ENCODE data around the gene BTBD10.
"Not testable (repeated sequence)": the region's sequence is repeated elsewhere in the genome, so short reads cannot be mapped to it uniquely, and the experiment has no call there.

BTBD10 gene

DNA sequence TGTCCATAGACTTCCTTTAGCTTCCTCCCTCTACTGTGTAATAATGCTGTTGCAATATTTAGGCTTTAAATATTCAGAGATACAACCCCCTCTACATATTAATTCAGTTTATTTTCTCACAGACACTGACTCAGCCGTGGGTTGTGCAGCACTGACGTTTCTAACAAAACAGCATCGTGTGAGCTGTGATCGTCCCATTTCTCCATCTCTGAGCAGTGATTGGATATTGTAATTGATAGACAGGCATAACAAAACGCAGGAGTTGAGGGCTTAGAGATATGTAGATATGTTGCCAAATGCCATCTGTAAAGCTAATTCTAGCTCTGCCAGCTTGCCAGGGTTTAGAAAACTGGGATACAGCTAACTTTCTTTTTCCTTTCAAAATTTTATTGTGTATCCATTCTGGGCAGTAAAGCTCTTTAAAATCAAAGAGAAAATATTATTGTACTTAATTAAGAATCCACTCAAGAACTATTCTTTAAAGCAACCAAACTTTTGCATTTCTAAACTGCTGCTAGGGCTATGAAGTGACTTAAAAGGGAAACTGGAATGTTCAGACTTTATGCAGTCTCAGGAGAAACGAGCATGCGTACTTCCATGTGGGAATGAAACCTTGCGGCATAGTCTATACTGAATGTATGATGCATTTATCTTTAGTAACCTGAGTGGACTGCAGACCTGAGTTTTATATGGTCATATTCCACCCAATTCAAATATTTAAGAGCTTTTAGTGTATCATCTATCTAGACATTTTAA, 22.7 kb downstream of the BTBD10 start:
- peak; percentile 91 for DNase-seq (ENCODE audit: low read depth)

DNA sequence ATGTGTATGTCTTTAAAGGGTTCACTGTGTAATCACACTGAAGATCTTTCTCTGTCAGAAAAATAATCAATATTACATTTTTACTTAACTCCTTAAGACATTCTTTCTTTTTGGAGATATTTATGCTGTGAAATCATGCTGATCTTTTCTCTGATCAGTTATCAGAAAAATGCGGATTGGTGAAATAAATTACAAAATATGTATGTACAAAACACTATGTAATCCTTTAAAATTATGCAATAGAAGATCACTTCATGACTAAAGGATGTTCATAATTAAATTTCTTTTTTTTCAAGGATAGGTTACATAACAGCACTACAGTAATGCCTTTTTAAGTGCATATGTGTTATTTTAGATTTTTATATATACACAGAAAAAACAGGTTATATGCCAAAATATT, 24.7 kb downstream of the BTBD10 start:
- no peak for DNase-seq (ENCODE audit: low read depth)

DNA sequence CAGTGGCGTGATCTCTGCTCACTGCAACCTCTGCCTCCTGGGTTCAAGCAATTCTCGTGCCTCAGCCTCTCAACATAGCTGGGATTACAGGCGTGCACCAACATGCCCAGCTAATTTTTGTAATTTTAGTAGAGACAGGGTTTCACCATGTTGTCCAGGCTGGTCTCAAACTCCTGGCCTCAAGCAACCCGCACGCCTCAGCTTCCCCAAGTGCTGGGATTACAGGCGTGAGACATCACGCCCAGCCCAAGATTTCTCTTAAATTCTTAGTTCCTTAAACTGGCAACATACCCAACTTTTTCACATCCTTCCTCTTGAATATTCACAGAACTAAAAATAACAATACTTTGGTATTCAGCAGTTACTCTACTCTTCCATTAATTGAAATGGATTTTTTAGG, 26.2 kb downstream of the BTBD10 start:
- not testable (repeated sequence) for DNase-seq (ENCODE audit: low read depth)

DNA sequence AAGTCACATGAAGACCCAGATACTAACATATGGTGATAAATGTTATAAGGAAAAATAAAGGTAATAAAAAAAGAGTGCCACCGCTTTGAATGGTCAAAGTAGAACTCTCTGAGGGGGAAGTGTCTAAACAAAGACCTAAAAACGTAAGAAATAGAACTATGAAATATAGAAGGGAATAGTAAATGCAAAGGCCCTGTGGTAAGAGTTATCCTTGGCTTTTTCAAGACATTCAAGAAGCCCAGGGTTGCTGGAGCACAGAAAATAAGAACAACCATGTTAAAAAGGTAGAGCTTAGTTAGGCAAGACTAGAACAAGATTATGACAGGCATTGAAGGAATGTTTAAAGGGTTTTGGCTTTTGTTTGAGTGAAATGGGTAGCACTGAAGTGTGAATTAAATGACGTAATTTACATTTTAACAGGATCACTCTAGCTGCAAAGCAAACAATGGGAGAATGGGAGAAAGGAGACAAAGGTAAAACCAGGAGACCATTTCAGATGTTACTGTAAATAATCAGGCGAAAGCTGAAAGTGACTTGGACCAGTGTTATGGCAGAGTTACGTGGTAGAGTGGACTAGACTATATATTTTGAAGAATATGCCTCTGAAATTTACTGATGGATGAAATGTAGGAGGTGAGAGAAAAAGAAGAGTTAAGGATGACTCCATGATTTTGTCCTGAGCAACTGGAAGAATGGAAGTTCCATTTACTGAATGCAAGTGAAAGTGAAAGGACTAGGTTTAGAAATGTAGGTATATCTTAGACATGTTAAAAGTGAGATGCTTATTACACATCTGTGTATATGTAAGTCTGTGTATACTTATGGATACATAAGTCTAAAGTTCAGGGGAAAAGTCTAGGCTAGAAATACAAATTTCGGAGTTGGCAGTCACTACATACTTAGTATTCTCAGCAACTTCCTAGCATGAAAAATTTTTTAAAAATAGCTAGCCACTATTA, 28.5 kb downstream of the BTBD10 start:
- no peak for DNase-seq (ENCODE audit: low read depth)

DNA sequence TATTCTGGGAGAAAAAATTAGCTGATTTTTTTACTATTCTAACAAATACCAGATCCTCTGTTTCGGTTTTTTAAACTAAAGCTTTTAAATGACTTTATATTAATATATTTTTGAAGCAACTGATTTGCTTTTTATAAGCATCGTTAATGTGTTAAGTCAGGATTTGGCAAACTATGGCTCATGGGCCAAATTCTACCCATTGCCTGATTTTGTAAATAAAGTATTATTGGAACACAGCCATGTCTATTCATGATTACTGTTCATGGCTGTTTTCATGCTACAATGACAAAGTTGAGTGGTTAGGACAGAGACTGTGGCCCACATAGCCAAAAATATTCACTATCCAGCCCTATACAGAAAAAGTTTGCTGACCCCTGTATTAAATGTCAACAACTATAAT, 29.6 kb downstream of the BTBD10 start:
- DNase-seq (ENCODE audit: low read depth): no peak

DNA sequence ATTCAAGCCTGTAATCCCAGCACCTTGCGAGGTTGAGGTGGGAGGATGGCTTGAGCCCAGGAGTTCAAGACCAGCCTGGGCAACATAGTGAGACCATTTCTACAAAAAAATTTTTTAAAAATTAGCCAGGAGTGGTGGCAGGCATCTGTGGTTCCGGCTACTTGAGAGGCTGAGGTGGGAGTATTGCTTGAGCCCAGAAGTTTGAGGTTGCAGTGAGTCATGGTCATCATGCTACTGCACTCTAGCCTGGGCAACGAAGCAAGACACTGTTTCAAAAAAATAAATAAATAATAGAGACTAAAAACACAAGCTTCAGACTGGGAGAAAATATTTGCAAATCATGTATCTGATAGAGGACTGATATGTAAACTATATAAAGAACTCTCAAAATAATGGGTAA, 33.2 kb downstream of the BTBD10 start:
- no peak for DNase-seq (ENCODE audit: low read depth)

DNA sequence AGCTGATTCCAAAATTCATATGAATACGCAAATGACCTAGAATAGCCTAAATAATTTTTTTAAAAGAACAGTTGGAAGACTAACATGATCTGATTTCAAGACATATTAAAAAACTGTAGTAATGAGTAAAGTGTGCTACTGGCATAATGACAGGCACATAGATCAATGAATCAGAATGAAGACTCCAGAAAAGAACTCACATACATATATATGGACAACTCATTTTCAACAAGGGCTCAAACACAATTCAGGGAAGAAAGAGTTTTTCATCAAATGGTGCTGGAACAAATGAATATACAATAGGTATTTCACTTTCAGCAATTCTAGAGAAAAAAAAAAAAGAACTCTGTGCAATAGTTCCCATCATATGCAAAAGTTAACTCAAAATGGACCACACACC, 33.7 kb downstream of the BTBD10 start:
- DNase-seq (ENCODE audit: low read depth): no peak

DNA sequence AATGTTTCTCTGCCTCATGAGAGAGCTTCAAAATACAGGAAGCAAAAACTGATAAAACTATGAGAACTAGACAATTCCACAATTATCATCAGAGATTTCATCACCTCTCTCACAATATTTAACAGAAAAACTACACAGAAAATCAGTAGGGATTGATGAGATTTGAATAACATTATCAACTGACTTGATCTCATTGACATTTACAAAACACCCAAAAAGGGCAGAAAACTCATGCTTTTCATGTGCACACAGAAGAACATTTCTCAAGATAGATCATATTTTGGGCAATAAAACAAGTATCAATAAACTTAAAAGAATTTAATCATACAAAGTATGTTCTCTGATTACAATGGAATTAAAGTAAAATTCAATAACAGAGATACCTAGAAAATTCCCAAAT, 35.6 kb downstream of the BTBD10 start:
- no peak for DNase-seq (ENCODE audit: low read depth)

DNA sequence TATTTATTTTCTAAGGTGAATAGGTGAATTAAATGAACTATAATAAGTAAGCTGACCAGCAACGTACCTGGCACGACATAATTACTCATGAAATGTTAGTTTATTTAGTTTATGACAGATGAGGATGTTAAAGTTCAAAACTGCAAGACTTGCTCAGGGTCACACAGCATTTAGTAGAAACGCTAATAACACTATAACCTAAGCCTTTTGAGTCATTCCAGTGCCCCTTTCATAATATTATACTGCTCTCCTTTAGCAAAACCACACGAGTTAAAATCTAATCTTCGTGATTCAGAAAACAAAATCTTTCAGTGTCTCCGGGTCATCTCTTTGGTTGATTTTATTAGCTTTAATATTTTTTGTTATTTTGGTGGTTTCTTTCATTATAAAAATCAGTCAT, 39.6 kb downstream of the BTBD10 start:
- no peak for DNase-seq (ENCODE audit: low read depth)

DNA sequence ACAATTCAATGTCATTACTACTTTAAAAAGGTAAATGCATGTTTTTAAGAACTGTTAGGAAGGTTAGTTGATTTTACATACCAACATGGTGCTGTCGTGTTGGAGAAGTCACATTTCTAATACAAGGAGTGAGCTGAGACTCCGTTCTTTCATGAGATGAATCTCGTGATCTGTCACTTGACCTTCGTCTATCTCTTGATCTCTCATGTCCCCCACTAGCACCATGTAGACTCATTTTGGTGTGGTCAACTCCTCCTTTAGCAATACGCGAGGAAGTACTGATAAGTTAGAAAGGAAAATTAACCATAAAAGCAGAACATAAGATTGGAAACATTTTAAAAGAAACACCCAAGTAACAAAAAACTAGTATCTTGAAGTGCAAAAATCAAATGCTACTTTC, 41.5 kb downstream of the BTBD10 start:
- no peak for DNase-seq (ENCODE audit: low read depth)

DNA sequence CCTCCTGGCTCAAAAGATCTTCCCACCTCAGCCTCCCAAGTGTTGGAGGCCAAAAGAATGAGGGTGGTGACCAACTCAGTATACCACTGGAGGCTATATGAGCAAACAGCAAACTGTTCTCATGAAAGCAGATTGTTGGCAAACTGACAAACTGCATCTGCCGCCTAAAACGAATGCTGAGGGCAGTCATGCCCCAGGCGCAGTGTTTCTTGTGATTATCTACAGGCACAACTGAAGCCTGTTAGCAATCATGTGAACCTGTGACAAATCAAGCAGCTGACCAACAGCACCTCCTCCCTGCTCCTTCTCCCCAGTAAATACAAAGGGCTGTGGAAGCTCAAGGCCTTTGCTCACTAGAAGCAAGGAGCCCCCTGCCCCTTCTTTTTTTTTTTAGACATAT, 47.8 kb downstream of the BTBD10 start:
- no peak for DNase-seq (ENCODE audit: low read depth)

DNA sequence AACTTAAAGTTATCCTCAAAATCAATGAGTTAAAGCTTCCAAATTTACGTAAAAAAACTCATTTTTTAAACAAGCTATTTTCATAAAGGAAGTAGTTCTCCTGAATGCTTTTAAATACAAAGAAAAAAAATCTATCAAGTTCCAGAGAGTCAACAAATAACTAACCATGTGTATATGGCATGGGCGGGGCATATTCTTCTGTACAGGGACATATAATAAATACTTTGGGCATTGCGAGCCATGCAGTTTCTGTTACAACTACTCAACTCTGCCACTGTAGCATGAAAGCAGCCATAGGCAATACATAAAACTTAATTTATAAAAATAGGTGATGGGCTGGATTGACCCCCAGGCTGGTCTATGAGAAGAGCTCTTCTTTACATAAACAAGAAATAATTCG, 57.8 kb downstream of the BTBD10 start:
- DNase-seq (ENCODE audit: low read depth): no peak

DNA sequence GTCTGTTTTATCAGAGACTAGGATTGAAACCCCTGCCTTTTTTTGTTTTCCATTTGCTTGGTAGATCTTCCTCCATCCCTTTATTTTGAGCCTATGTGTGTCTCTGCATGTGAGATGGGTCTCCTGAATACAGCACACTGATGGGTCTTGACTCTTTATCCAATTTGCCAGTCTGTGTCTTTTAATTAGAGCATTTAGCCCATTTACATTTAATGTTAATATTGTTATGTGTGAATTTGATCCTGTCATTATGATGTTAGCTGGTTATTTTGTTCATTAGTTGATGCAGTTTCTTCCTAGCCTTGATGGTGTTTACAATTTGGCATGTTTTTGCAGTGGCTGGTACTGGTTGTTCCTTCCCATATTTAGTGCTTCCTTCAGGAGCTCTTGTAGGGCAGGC, 64.7 kb downstream of the BTBD10 start:
- not testable (repeated sequence) for DNase-seq (ENCODE audit: low read depth)

DNA sequence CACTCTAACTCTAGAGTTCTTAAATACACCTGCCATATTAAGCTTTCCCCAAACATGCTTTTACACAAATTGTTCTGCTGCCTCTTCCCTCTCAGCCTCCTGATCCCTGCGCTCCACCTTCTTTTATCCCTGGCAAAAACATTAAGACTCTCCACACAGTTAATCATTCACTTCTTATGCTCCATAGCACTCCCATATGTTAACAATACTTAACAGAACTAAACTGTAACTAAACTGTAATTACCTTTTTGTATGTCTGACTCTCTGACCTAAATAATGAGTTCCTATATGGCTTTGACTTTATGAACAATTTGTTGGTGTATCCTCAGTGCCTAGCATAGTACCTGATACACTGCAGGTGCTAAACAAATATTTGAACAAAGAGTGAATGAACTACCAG, 71.8 kb downstream of the BTBD10 start:
- DNase-seq (ENCODE audit: low read depth): no peak

DNA sequence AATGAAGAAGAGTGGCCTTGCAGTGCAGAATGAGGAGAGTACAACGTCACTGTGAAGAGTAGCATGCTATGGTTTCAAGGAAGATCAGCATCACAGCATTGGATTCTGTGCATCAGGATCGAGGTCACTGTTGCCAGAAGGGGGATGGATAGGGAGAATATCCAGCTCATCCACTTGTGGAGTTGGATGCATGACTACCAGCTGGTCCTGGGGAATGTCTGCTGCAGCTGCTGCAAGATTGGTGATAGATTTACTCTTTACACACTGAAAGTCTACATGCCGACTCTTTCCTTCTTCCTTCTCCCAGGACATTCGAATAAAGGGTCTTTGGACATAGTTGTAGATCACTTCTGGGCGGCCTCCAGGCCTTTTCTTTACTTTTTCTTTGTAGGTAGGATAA, 74.3 kb downstream of the BTBD10 start:
- no peak for DNase-seq (ENCODE audit: low read depth)

DNA sequence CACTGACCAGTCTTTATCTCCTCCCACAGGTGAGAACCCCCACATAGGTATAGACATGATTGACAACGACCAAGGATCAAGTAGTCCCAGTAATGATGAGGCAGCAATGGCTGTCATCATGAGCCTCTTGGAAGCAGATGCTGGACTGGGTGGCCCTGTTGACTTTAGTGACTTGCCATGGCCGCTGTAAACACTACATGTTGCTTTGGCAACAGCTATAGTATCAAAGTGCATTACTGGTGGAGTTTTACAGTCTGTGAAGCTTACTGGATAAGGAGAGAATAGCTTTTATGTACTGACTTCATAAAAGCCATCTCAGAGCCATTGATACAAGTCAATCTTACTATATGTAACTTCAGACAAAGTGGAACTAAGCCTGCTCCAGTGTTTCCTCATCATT, 76.5 kb downstream of the BTBD10 start:
- no peak for DNase-seq (ENCODE audit: low read depth)

DNA sequence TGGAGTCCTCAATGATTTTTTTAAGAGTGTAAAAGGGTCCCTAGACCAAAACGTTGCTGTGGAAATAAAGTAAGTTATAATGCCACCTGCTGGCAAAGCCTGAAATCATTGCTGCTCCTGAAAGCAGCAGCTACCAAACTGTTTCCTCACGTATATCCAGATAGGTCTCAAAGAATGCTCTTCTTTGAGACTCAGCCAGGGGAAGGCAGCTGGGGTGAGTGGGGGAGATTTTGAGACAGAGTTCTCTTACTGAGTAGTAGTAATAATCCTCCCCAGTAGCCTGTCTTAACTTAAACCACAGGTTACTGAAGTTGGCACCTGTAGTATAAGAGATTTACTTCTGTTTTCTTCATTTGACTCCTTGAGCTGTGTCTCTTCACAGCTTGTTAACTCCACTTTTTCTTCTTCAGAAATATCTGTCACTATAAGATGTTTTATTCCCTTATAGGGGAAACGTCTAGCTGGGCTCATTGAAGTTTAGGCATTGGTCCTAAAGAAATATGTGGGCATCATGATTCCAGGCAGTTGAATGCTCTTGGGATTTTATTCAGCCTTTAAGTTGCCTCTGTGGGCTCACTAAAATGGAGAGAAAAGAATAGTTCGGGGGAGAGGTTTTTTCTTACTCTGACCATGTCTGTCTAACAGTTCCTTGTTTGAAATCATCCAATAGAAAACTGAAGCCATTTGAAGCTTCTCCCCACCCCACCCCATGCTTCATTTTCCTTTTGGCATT, 77.9 kb downstream of the BTBD10 start:
- no peak for DNase-seq (ENCODE audit: low read depth)

DNA sequence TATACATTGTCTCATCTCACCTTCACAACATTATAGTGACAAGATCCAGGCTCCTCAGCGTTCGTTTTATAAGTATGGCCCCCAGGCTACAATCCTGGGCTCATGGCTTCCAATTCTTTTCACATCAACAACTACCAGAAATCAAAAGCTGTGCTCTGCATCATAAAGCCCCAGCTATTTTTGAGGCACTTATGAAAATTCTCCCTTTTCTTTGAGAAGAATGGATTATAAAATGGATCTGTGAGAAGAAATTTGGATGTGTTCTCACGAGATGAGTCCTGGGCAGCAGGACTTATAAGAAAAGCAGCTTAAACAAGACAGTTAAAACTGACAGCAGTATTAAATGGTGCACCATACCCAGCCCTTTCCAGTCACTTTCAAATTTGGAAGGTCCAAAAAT, 80.3 kb downstream of the BTBD10 start:
- no peak for DNase-seq (ENCODE audit: low read depth)

DNA sequence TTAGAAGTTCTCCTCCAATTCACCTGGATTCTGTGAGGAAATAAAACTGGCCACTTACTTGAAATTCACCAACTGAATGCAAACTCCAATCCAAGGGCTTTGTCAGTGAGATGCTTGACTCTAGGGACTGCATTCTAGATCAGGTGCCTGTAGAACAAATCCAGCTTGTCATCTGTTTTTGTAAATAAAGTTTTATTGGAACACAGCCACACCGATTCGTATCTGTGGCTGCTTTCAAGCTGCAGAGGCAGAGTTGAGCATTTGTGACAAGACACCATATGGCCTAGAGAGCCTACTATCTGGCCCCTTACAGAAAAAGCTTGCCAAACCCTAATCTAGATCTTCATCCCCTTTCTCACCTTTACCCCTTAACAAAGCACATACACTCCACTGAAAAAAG, 82.3 kb downstream of the BTBD10 start:
- DNase-seq (ENCODE audit: low read depth): no peak

DNA sequence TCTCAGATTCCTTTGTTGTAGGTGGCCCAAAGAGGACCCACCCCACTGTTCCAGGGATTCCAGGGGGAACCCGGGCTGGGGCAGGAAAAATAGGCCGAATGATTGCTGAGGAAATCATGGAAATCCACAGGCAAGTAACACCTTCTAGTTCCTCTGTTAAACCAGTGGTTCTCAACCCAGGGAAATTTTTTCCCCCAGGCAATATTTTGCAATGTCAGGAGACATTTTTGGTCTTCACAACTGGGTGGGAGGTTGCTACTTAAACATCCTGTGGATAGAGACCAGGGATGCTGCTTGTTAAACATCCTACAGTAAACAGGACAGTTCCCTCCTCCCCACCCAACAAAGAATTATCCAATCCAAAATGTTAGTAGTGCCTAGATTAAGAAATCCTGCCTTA, 84.7 kb downstream of the BTBD10 start:
- no peak for DNase-seq (ENCODE audit: low read depth)

DNA sequence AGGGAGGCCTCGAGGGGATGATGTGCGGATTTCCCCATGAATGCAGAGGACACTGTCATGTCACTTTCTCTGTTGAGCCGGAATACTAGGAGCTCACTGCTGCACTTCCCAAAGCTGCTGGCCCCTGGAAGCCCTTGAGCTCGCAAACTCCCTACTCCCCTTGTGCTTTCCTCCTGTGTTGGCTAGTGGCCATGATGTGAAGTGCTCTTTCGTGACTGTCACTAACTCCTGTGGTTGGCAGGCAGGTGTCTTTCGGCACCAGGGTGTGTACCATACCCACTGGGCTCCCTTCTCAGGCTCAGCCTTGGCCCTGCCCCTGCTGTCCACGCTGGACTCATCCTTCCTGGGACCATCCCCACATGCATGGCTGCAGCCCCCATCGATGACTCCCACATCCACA, 86.2 kb downstream of the BTBD10 start:
- no peak for DNase-seq (ENCODE audit: low read depth)

DNA sequence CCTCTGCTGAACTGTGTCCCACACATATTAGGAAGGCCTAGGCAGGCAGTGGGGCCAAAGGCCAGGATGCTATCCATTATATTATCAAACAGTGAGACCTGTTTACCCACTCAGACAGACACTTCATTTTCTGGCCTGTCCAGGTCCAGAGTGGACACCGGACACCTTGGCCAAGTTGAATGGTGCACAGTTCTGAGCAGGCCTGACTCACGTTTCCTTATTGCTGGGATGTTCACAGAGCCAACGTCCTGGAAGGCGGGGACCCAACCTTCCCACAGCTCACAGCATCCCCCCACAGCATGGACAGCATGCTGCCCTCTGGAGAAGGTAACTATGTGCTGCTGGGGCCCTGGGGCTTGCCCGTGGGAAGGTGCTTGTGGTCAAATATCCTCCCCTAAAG, 86.6 kb downstream of the BTBD10 start:
- DNase-seq (ENCODE audit: low read depth): no peak

DNA sequence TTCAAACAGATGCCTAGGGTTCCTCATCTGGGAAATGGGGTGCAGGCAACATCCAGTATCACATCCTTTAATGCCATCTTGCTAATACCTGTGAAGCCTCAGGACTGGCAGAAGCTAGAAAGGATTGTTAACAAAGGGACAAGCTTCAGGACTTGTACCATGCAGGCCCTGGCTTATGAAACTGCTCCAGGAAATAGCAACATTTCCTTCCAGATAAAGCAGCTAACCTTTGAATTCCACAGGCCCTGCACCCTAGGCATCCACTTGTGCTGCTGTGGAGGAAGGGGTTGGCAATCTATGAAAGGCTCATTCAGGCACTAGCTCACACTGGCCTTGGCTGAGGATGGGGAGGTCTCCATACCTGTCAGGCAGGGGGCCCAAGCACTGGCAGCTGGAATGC, 87.2 kb downstream of the BTBD10 start:
- no peak for DNase-seq (ENCODE audit: low read depth)
